Eye (tissue), 1 donor: ENCODE results near the gene KRT1.
"Not testable (repeated sequence)": the region's sequence is repeated elsewhere in the genome, so short reads cannot be mapped to it uniquely, and the experiment has no call there.

Experiments used
- DNase-seq: peaks from one replicate; pipeline ENCODE4 v3.0.0-alpha.2; 2015

KRT1 gene

GRCh38 chr12:52680363-52680762, at the start of gene KRT1:
Gene KRT1 (minus strand): TSS chr12:52680407. CDS start chr12:52680348, 59 bp downstream.
- DNase-seq: no peak

- DNase-seq: no peak
Observed at GRCh38 chr12:52729147-52729546, 48.9 kb upstream of the KRT1 start.

- DNase-seq: no peak
Observed at GRCh38 chr12:52728374-52728773, 48.2 kb upstream of the KRT1 start.

- DNase-seq: no peak
Observed at GRCh38 chr12:52727037-52727436, 46.8 kb upstream of the KRT1 start.

GRCh38 chr12:52726451-52726850, 46.2 kb upstream of the KRT1 start:
- DNase-seq: no peak

GRCh38 chr12:52724384-52724783, 44.2 kb upstream of the KRT1 start:
- no peak for DNase-seq

GRCh38 chr12:52722680-52723079, 42.5 kb upstream of the KRT1 start:
- DNase-seq: no peak

GRCh38 chr12:52721838-52722470, 41.7 kb upstream of the KRT1 start:
- no peak for DNase-seq

- no peak for DNase-seq
Observed at GRCh38 chr12:52720365-52720886, 40.2 kb upstream of the KRT1 start.

GRCh38 chr12:52716061-52716460, 35.9 kb upstream of the KRT1 start:
- no peak for DNase-seq

GRCh38 chr12:52715416-52715815, 35.2 kb upstream of the KRT1 start:
- DNase-seq: no peak

GRCh38 chr12:52714887-52715281, 34.7 kb upstream of the KRT1 start:
- no peak for DNase-seq

- peak; percentile 63 for DNase-seq
Observed at GRCh38 chr12:52713960-52714886, 34.0 kb upstream of the KRT1 start.

GRCh38 chr12:52712122-52712521, 31.9 kb upstream of the KRT1 start:
- not testable (repeated sequence) for DNase-seq

- no peak for DNase-seq
Observed at GRCh38 chr12:52710730-52711129, 30.5 kb upstream of the KRT1 start.

GRCh38 chr12:52708010-52708409, 27.8 kb upstream of the KRT1 start:
- DNase-seq: no peak

- no peak for DNase-seq
Observed at GRCh38 chr12:52704464-52704863, 24.3 kb upstream of the KRT1 start.

- DNase-seq: no peak
Observed at GRCh38 chr12:52703878-52704277, 23.7 kb upstream of the KRT1 start.

- DNase-seq: no peak
Observed at GRCh38 chr12:52703424-52703823, 23.2 kb upstream of the KRT1 start, which contains the start of gene KRT77. Gene KRT77 (minus strand): TSS chr12:52703524. CDS start chr12:52703434, 90 bp downstream.

GRCh38 chr12:52702338-52702737, 22.1 kb upstream of the KRT1 start:
- DNase-seq: no peak

GRCh38 chr12:52701281-52701680, 21.1 kb upstream of the KRT1 start:
- DNase-seq: no peak

GRCh38 chr12:52699960-52700359, 19.8 kb upstream of the KRT1 start:
- no peak for DNase-seq

GRCh38 chr12:52699373-52699772, 19.2 kb upstream of the KRT1 start:
- DNase-seq: no peak
